ENCODE measurements around the gene CCDC88A. TPM values are rescaled to one million over a fixed set of nuclear protein-coding genes. Genes with fewer than 3 reads are reported as not detected.
A peak's percentile ranks its signal among the peaks of the same experiment; 100 is the strongest.

Gene CCDC88A
- total and polyA plus RNA-seq, 8 donors, result 10.2 to 30.1 (median 18.8) TPM

- H3K36me3 ChIP-seq, result no peaks in the 10 kb centered on the region
- TF ChIP-seq CTCF (IDR thresholded peaks at IDR 0.05), result no peak
- FAIRE-seq, result no peak
- H3K4me3 ChIP-seq, result no peak overlapping the region
- intact Hi-C loops (cut with DNase I), result no loop called here
- H3K9me3 ChIP-seq, result no peaks in the 10 kb centered on the region
- DNase-seq, result no peak
- no peaks in the 10 kb centered on the region for H3K27me3 ChIP-seq
- 93 to 95% methylated on average over 5 of the region's 5 CpGs for WGBS, 2 donors
- no peak overlapping the region for H3K27ac ChIP-seq
- no peak for ATAC-seq
- H3K4me1 ChIP-seq, result peaks cover 0 to 11% (median 4%) of the 10 kb centered on the region in 3 donors
Measured at GRCh38 chr2:55421326-55421725, 1.7 kb upstream of the CCDC88A start.

- DNase-seq (no peak), ATAC-seq (no peak), FAIRE-seq (no peak)
- Histone ChIP-seq H3K4me1 (peaks cover 0 to 13% (median 4%) of the 10 kb centered on the region in 3 donors), H3K4me3 (peak overlapping the region in 2 of 4 donors; percentile 70 to 77), H3K36me3 (no peaks in the 10 kb centered on the region), H3K27ac (peak overlapping the region in 1 of 4 donors; percentile 41), H3K27me3 (no peaks in the 10 kb centered on the region), H3K9me3 (no peaks in the 10 kb centered on the region)
- intact Hi-C loops (cut with DNase I), result no loop called here
- WGBS, 2 donors, result 44 to 49% methylated on average over 6 of the region's 6 CpGs
- no peak for TF ChIP-seq CTCF (IDR thresholded peaks at IDR 0.05)
Measured at GRCh38 chr2:55420871-55421270, 1.2 kb upstream of the CCDC88A start.

- no peak for TF ChIP-seq CTCF (IDR thresholded peaks at IDR 0.05)
- Histone ChIP-seq H3K4me3 (peak overlapping the region; percentile 10 to 77 (median 65)), H3K4me1 (peaks cover 0 to 17% (median 4%) of the 10 kb centered on the region in 3 donors), H3K36me3 (no peaks in the 10 kb centered on the region), H3K27ac (peak overlapping the region in 2 of 4 donors; percentile 41 to 85), H3K9me3 (no peaks in the 10 kb centered on the region), H3K27me3 (no peaks in the 10 kb centered on the region)
- FAIRE-seq, result no peak
- no peak for DNase-seq
- intact Hi-C loops (cut with DNase I), result no loop called here
- WGBS, 2 donors, result 0 to 2% methylated on average over 3 of the region's 3 CpGs
- ATAC-seq, result no peak
Measured at GRCh38 chr2:55420439-55420725, 726 bp upstream of the CCDC88A start.

- DNase-seq, result peak in 3 of 6 donors; percentile 8 to 59 (median 36)
- peak; percentile 19 to 52 (median 35) for ATAC-seq
- Histone ChIP-seq H3K27me3 (no peaks in the 10 kb centered on the region), H3K4me1 (peaks cover 0 to 17% (median 4%) of the 10 kb centered on the region in 3 donors), H3K36me3 (no peaks in the 10 kb centered on the region), H3K9me3 (no peaks in the 10 kb centered on the region), H3K4me3 (peak overlapping the region; percentile 53 to 77 (median 65)), H3K27ac (peak overlapping the region; percentile 5 to 85 (median 64))
- no peak for FAIRE-seq
- TF ChIP-seq CTCF (IDR thresholded peaks at IDR 0.05), result no peak
- 0 to 2% methylated on average over 29 to 31 of the region's 31 CpGs for WGBS, 2 donors
- intact Hi-C loops (cut with DNase I), result no loop called here
Measured at GRCh38 chr2:55419233-55419678, 400 bp downstream of the CCDC88A start.

GRCh38 chr2:55418512-55419232 lies 984 bp downstream of the CCDC88A start:
- H3K27me3 ChIP-seq, result no peaks in the 10 kb centered on the region
- peak overlapping the region; percentile 53 to 77 (median 65) for H3K4me3 ChIP-seq
- H3K27ac ChIP-seq, result peak overlapping the region in 3 of 4 donors; percentile 5 to 85 (median 84)
- peaks cover 0 to 17% (median 4%) of the 10 kb centered on the region in 3 donors for H3K4me1 ChIP-seq
- intact Hi-C loops (cut with DNase I), result no loop called here
- WGBS, 2 donors, result 2 to 3% methylated on average over 11 of the region's 11 CpGs
- no peak for TF ChIP-seq CTCF (IDR thresholded peaks at IDR 0.05)
- no peaks in the 10 kb centered on the region for H3K9me3 ChIP-seq
- DNase-seq (no peak), FAIRE-seq (no peak), ATAC-seq (no peak)
- no peaks in the 10 kb centered on the region for H3K36me3 ChIP-seq

Data from pancreas (tissue), 10 donors.